ENCODE measurements around the gene THSD4.

DNA sequence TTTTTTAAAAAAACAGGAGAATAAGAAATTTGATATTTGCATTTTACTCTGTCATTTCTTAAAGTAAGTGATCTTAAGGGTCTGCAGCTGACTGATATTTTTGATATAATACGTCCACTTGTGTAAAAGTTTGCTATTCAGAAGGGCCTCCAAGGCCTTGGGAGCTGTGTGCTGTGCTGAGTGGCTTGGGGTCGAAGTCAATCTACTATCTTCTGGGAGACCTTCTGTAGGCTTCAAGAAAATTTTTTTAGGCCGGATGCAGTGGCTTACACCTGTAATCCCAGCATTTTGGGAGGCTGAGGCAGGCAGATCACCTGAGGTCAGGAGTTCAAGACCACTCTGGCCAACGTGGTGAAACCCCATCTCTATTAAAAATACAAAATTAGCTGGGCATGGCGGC lies 26.3 kb downstream of the THSD4 start:
- no peak for TF ChIP-seq ZNF583 (CRISPR knock-in tag; IDR thresholded peaks at IDR 0.05)
- no peak for TF ChIP-seq POLR2AphosphoS5 (IDR thresholded peaks at IDR 0.05; ENCODE audit: control insufficient read depth, insufficient read depth, low read depth, low read length)
- TF ChIP-seq MLLT1 (IDR thresholded peaks at IDR 0.05): no peak
- TF ChIP-seq BCLAF1 (IDR thresholded peaks at IDR 0.05; ENCODE audit: borderline replicate concordance in 1 of 2, control insufficient read depth in 1 of 2, low read depth in 2 of 2, low read length in 1 of 2): no peak
- no peak for TF ChIP-seq PHF8 (IDR thresholded peaks at IDR 0.05; ENCODE audit: borderline replicate concordance, low read length)
- no peak for TF ChIP-seq REST (IDR thresholded peaks at IDR 0.05; ENCODE audit: borderline replicate concordance)
- TF ChIP-seq REST (CRISPR knock-in tag; IDR thresholded peaks at IDR 0.05; ENCODE audit: low read depth): no peak
- TF ChIP-seq SMARCE1 (IDR thresholded peaks at IDR 0.05): no peak
- TF ChIP-seq, protein P1, sequence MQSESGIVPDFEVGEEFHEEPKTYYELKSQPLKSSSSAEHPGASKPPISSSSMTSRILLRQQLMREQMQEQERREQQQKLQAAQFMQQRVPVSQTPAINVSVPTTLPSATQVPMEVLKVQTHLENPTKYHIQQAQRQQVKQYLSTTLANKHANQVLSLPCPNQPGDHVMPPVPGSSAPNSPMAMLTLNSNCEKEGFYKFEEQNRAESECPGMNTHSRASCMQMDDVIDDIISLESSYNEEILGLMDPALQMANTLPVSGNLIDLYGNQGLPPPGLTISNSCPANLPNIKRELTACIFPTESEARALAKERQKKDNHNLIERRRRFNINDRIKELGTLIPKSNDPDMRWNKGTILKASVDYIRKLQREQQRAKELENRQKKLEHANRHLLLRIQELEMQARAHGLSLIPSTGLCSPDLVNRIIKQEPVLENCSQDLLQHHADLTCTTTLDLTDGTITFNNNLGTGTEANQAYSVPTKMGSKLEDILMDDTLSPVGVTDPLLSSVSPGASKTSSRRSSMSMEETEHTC (IDR thresholded peaks at IDR 0.05): no peak
- no peak for TF ChIP-seq GABPA (tag; conservative IDR thresholded peaks at IDR 0.05; ENCODE audit: low read depth)
- TF ChIP-seq, protein P2, sequence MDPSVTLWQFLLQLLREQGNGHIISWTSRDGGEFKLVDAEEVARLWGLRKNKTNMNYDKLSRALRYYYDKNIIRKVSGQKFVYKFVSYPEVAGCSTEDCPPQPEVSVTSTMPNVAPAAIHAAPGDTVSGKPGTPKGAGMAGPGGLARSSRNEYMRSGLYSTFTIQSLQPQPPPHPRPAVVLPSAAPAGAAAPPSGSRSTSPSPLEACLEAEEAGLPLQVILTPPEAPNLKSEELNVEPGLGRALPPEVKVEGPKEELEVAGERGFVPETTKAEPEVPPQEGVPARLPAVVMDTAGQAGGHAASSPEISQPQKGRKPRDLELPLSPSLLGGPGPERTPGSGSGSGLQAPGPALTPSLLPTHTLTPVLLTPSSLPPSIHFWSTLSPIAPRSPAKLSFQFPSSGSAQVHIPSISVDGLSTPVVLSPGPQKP (CRISPR knock-in tag; IDR thresholded peaks at IDR 0.05): no peak
- no peak for TF ChIP-seq CHD4 (IDR thresholded peaks at IDR 0.05; ENCODE audit: insufficient read depth, insufficient replicate concordance, low read depth, low read length, poor library complexity, severe bottlenecking)
